GM19035 (cell line): ENCODE results near the gene TM9SF3.

ENCODE experiments used
- ATAC-seq: cut with Tn5 transposase; IDR thresholded peaks from one replicate; pipeline ENCODE4 v1.9.1; 2021; ENCODE audit not compliant: unreplicated experiment

TM9SF3 gene

GRCh38 chr10:96513305-96513697 lies 73.5 kb downstream of the TM9SF3 start:
- ATAC-seq, result peak; percentile 43

- no peak for ATAC-seq
Observed at GRCh38 chr10:96512524-96513304, 74.1 kb downstream of the TM9SF3 start.

- no peak for ATAC-seq
Observed at GRCh38 chr10:96511044-96511945, 75.5 kb downstream of the TM9SF3 start.

- no peak for ATAC-seq
Observed at GRCh38 chr10:96509017-96509641, 77.7 kb downstream of the TM9SF3 start.

GRCh38 chr10:96507044-96507443 lies 79.8 kb downstream of the TM9SF3 start:
- ATAC-seq, result no peak

GRCh38 chr10:96505150-96506136 lies 81.4 kb downstream of the TM9SF3 start:
- ATAC-seq, result no peak

- ATAC-seq, result no peak
Observed at GRCh38 chr10:96502561-96503282, 84.1 kb downstream of the TM9SF3 start.

GRCh38 chr10:96501985-96502384 lies 84.8 kb downstream of the TM9SF3 start:
- ATAC-seq, result no peak

GRCh38 chr10:96500519-96500918 lies 86.3 kb downstream of the TM9SF3 start:
- no peak for ATAC-seq

GRCh38 chr10:96500050-96500449 lies 86.8 kb downstream of the TM9SF3 start:
- no peak for ATAC-seq

GRCh38 chr10:96497391-96497790 lies 89.4 kb downstream of the TM9SF3 start:
- no peak for ATAC-seq

GRCh38 chr10:96496281-96496925 lies 90.4 kb downstream of the TM9SF3 start:
- ATAC-seq, result no peak

GRCh38 chr10:96495544-96495943 lies 91.3 kb downstream of the TM9SF3 start:
- ATAC-seq, result no peak

GRCh38 chr10:96494694-96495093 lies 92.1 kb downstream of the TM9SF3 start:
- ATAC-seq, result no peak

GRCh38 chr10:96493871-96494525 lies 92.8 kb downstream of the TM9SF3 start:
- no peak for ATAC-seq

GRCh38 chr10:96493254-96493653 lies 93.6 kb downstream of the TM9SF3 start:
- ATAC-seq, result no peak

GRCh38 chr10:96491303-96491702 lies 95.5 kb downstream of the TM9SF3 start:
- no peak for ATAC-seq

- ATAC-seq, result no peak
Observed at GRCh38 chr10:96488161-96488935, 98.5 kb downstream of the TM9SF3 start.
